GM21528 (cell line): Measurements from ENCODE around the gene OR8A1.

Source experiments
- ATAC-seq: cut with Tn5 transposase; IDR thresholded peaks from one replicate; pipeline ENCODE4 v1.9.1; 2021; ENCODE audit warnings: mild to moderate bottlenecking, moderate library complexity; ENCODE audit not compliant: unreplicated experiment, low FRiP score

The OR8A1 gene

DNA sequence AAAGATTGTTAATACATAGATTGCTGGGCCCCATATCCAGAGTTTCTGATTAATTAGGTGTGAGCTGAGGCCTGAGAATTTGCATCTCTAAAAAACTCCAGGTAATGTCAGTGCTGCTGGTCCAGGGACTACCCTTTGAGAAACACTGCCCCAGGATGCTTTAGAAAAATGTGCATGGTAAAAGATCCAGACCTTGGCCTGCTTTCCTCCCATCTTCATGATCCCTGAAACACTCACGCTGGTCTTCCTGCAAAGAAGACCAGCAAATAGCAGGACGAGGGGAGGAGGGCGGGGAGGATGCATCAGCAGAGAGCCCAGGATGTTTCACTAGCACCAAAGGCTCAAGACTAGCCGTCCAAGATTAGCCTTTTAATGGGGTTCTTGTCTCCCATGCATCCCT is at the start of gene OR8A1:
OR8A1 (plus strand) TSS at position 301 of the 400 bp plus-strand sequence. CDS start 123 bp downstream, outside the sequence.
- no peak for ATAC-seq

DNA sequence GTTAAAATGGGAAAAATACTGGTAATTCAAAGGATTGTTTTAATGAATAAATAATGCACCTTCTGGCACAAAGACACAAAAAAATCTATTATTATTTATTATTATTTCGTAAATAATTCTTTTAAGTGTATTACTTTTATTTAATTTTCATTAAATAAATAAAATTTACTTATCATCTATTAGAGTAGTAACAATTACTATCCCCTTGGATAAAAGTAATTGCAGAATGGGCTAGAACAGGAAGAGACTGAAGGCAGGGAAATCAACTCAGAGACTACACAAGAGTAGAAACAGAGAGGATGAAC is 49.3 kb upstream of the OR8A1 start:
- ATAC-seq, result no peak

DNA sequence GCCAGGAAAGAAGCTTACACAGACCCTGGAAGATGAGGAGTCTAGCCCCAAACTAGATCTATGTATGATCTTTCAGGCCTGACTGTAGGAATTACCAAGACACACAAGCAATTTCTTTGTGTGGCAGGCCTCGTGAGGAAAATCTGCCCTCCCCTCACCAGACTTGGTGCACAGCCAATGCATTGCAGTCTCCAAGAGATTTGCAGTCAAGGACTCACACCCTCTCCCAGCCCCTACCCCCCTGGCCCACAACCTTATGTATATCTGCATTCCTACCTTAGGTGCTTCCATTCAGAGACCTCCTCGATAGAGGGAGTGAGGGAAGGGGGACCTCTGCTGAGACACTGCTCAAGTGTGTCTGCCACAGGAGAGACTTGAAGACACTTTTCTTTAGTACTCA is 36.2 kb upstream of the OR8A1 start:
- no peak for ATAC-seq

DNA sequence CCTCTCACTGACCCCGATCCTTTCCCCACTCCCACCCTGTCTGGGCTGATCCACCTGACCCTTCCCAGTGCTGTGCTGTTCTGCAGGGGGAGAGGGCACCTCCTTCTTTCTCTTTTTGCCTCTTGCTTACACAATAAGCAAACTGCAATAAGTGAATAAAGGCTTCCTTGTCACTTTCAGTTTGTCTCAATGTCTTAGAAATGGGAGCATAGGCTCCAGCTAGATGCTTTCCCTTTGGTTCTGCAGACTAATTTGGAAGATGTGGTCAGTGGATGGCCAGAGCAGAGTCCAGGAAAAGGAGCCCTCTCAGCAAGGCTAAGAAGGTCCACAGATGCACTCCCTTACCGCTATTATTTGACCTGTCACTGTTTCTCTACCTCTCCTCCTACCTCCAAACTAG is 35.7 kb upstream of the OR8A1 start:
- no peak for ATAC-seq

DNA sequence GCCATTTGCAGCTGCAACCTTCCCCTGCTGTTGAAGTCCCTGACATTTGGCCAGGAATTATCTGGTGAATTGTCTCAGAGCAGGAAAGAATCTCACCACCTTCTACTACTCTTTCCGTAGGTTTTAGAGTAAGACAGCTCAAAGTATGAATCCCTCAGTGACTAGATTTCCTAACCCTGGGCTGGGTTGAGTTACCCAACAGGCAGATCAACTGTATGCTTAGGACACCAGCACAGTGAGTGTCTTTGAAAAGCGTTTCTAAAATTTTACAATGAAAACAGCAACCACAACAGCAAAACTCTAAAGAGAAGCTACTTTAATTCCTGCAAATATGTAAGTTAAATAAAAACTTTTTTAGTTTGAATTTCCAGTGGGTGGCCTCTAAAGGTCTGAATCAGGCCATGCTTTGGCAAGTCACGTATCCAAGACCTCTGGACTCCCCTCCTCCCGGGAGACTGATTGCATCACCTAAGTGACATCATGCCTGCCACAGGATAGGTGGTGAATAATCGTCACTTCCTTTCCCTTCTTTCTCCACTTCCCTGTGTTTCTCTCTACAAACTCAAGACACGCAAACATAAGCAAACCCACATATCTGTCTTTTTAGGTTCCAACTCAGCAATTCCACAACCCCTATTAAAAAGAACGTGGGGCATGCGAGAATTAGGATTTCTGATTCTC is 34.1 kb upstream of the OR8A1 start:
- no peak for ATAC-seq

DNA sequence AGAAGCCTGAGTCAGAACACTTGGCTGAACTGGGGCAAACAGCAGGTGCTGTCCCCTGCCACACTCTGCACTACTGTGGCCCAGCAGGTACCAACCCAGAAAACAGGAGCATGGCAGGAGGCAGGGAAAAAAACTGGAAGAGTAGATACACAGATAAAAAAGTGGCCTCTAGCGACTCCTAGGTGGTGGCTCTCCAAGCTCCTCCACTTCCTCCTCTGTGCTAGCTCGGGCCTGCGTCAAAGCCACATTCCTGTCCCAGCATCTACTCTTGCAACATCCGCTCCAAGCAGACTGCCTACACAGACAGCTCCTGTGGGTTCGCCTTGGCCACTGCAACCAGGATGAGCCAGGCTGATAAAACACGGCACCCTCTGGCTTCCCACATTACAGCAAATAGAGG is 33.3 kb upstream of the OR8A1 start:
- ATAC-seq, result no peak

DNA sequence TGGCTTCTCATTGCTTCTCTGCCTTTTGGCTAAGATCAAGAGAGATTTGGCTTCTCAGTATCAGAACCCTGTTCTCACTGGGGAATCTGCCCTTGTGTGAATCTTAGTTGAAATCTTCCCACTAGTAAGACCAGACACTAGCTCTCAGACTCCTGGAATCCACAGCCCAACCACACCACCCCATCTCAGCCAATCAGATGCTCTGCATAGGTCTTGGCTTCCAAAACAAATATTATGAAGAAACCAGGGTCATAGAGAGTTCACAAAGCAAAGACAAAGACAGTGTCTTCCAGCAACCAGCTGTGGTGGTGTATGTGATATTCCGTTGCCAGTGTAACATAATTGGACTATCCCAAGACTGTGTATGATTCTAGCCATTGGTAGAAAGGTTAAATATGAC is 31.8 kb upstream of the OR8A1 start:
- no peak for ATAC-seq

DNA sequence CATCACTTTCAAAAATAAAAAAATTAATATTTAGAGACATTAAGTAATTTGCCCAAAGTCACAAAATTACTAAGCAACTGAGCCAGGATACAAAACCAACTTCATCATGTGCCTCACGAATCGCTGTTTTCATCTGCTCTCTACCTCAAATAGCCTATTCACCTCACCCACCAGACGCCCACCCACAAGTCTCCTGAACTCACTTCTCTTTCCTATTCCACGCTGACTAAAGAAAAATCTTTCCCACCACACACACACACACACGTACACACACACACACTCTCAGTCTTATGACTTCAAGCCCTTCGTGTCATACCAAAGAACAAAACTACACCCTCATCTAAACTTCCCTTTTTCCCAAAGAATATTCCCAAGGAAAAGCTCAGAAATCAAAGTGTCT is 28.6 kb upstream of the OR8A1 start:
- no peak for ATAC-seq

DNA sequence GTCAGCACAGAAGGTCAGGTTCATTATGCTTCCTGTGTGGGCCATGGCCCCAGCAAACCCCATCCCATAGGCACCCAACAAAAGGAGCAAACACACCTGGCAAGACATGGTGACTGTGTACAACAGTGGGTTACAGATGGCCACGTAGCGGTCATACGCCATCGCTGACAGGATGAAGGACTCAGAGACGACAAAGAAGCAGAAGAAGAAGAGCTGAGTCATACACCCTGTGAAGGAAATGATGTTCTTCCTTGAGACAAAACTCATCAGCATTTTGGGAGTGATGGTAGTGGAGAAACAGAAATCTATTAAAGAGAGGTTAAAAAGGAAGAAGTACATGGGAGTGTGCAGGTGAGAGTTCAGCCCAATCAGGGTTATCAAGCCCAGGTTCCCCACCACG is 26.7 kb upstream of the OR8A1 start:
- no peak for ATAC-seq

DNA sequence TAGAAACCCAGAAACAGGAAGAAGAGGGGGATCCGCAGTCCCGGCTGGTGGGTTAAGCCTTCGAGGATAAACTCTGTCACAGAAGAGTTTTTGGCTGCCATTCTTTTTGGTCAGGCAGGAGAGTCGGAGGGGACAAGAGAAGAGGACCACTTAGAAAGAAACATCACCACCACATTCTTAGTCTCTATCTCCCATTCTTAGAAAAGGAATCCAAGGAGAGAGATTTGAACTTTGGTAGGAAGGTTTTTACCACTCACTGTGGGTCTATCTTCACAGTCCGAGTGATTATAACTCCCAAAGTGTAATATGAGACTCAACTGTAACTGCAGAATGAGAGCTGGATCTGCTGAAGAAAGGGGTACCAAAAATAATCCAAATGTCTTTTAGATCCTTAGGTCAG is 26.2 kb upstream of the OR8A1 start, which contains the start of gene OR8B12:
OR8B12 (minus strand) TSS at position 101 of the 400 bp plus-strand sequence; CDS start at position 101, 0 bp downstream.
- no peak for ATAC-seq

DNA sequence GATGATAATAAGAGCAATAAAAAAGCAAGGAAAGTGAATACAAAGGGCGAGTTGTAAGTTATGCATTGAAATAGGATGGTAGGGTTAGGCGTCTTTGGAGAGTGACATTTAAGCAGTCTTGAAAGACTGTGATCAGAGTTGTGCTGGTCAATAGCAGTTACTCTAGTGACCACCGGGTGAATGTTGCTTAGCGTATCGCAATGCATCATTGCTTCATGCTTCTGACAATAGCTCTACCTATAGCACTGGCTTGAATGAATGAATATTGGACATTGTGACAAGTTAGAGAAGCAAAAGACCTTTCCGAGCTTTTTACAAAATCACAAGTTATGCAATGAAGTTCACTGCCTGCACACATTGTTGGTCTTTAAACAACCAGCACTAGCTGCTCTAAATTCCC is 18.6 kb upstream of the OR8A1 start:
- no peak for ATAC-seq

DNA sequence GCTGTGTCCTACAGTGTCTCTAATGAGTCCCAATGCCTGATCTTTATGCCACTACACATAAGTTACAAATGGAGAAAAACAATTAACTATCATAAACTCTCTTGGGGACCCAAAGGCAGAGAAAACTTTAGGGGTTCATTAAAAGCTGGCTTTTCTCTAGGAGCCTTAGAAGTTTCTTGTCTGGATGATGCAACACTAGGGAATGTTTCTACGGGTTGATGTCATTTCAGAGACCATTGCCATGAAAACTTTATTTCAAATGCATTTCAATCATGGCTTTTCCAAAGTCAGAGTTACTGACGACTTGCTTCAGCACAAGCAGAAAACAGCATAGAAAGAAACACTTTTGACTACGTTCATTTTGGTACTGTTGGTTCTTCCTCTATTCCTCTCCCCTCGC is 17.8 kb upstream of the OR8A1 start:
- no peak for ATAC-seq

DNA sequence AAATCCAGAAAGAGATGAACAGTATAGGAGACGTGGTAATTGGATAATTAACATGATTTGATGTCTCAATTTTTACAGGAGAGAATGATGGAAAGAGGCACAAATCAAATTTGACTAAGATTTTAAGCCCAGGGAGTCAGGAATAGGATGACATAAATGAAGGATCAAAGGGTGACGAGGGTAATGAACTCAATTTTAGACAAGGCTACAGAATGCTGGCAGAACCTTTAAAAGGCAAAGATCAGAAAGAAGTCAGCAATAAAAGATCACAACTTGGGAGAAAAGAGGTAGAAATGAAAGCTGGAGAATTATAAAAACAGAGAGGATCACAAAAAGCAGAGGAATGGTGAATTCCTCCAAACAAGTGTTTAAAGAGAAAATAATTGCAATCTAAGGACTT is 13.0 kb upstream of the OR8A1 start:
- no peak for ATAC-seq

DNA sequence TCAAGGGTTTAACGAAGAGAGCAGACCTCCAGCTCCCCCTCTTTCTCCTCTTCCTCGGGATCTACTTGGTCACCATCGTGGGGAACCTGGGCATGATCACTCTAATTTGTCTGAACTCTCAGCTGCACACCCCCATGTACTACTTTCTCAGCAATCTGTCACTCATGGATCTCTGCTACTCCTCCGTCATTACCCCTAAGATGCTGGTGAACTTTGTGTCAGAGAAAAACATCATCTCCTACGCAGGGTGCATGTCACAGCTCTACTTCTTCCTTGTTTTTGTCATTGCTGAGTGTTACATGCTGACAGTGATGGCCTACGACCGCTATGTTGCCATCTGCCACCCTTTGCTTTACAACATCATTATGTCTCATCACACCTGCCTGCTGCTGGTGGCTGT is 363 bp downstream of the OR8A1 start:
- ATAC-seq, result no peak

DNA sequence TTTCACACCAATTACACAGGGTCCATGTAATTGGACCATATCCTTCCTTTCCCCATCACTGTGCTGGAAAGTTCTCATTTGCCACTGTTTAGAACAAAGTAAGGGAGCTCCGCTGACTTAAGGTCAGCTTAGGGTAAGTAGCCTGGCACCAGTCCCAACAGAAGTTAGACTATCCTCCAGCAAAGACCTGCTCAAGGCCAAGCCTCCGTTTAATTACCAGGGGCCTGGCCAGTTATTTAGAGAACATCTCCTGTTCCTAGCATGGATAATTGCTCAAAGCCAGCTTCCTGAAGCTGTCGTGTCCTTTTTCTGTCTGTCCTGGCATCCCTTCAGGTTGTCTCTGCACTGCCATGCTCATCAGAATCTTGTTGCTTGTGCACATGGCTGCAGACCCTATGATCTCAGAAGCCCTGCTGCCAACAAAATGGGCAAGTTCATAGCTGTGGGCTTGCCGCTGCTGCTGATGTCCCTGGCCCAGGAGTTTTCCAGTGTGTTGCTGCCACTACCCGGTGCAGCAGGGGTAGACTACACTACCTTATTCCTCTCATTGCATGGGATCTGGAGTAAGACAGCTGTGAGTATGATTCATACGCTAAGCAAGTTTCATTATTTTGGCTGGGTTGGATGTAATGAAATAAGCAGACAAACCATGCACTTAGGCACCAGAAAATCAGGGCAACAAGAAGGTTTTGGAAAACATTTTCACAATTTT is 8.1 kb downstream of the OR8A1 start:
- ATAC-seq, result no peak

DNA sequence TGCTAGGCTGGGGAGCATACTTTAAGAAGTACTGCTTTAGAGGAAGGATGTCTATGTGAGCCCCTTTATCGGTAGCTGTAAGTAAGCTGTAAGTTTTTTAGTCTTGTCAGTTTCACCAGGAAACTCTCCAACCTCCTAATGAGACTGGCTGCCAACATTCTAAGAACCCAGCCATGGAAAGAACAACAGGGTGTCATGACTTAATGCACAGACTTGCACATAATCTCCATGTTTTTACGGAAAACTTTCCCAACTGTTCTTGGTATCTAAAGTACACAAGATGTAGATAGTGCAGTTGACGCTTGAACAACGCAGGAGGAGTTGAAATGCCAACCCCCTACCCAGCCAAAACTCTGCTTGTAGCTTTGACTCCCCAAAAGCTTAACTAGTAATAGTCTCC is 9.0 kb downstream of the OR8A1 start:
- ATAC-seq, result no peak

DNA sequence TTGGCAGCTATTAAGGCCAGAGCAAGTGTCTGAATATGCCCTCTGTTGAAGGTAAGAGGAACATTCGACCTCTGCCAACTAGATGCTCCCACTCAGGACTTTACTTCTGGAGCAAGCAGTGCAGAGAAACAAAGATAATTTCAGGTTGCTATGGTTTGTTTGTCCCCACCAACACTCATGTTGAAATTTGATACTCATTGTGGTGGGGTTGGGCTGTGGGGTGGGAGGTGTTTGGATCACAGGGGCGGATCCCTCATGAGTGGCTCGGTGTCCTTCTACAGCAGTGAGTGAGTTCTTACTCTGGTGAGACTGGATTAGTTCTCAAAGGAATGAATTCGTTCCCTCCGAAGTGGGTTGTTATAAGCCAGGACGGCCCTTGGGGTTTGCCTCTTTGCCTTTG is 12.0 kb downstream of the OR8A1 start:
- no peak for ATAC-seq

DNA sequence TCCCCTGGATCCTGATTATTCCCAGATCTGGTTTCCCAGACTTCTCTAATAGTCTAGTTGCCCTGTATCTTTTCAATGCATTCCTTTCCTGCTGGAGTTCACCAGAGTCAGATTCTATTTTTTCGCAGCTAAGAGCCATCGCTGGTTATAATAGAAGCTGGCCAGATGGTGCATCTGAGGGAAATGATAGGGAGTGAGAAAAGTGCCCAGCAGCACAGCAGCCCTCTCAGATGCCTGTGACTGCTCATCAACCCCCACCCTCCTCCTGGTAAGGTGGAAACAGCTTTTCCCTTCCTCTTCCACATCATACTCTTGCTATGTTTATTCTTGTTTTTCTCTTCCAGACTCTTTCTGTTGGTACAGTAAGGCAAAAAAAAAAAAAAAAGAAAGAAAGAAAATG is 12.8 kb downstream of the OR8A1 start:
- no peak for ATAC-seq

DNA sequence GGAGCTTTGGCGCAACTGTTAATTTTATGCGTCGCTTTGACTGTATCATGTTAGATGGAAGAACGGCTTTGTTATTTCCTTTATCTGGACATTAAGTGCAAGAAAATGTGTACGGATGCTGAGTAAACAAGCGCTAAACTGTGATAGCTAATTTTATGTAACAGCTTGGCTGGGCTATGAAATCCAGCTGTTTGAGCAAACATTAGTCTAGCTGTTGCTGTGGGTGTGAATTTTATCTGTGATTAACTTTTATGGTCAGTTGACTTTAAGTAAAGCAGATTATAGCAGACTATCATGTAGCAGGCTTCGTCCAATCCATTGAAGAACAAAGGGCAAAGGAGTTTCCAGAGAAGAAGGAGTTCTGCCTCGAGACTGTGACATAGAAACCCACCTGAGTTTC is 14.0 kb downstream of the OR8A1 start:
- ATAC-seq, result no peak

DNA sequence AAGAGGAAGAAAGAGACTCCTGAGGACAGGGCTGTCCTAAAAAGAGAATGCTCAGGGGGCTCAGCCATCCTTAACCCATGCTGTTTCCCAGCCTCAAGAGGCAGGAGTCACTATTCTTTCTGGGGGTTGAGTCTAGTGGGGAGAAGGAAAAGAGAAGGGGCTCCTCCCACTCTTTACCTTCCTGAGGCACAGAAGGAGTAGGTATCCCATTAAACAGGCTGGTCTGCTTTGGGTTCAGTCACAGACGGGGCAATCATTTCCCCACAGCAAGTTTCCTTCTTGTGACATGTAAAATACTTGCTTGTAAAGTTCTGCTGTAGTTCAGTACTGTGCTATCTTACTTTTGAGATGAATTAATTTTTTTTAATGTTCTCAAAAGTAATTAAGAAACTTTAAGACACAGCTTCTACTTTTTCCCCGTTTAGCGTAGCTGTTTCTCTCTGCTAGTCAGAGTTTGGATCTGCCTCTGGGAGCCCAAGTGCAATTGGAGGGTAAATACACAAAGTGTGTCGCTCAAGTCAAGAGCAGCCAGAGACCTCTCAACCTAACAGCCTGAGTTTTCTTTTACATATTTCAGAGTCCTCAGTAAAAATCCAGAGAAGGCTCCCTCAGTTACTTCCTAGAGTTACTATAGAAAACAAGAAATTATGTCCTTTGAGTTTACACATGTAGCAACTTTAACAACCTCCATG is 15.0 kb downstream of the OR8A1 start:
- no peak for ATAC-seq

DNA sequence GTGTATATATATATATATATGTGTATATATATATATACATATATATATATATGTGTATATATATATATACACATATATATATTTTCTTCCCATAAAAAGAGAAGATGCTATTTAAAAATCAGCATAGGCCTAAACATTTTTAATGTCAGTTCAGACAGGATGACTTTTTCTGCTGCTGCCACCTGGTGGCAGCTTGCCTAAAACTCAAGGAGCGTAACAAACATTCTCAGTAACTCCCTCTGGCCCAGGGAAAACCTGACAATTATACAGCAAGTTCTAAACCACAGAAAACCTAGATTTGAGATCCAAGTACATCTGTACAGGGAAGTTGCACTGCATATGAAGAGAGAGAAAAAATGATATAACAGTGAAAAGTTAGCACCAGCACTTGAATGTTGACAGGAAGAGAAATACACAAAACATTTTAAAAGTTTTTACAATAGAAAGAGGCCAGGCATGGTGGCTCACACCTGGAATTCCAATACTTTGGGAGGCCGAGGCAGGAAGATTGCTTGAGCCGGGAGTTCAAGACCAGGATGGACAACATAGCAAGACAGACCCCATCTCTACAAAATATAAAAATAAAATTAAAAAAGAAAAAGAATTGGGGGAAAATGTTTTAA is 16.6 kb downstream of the OR8A1 start:
- no peak for ATAC-seq
